Measurements from ENCODE around the gene CDH3. TPM values are rescaled to one million over a fixed set of nuclear protein-coding genes. Genes with fewer than 3 reads are reported as not detected.

Gene CDH3
- total RNA-seq, 1 experiment from 2014 or later, result not detected

DNA sequence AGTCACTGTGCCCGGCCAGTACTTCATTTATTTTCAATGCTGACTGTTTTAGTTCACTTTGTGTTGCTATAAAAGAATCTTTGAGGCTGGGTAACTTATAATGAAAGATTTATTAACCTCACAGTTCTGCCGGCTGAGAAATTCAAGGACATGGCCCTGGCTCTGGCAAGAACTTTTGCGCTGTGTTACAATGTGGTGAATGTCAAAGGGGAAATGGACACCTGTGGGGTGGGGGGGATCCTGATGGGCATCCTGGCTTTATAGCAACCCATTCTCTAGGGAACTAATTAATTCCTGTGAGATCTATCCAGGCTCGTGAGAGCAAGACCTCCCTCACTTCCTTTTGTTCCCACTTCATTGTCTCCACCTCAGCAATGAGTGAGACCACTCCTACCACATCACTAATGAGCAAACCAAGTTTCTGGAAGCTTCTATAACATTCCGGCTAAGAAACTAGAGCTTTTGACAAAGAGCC lies 17.1 kb upstream of the CDH3 start:
- Histone ChIP-seq H3K27ac (ENCODE audit: low read depth, low read length, poor library complexity, severe bottlenecking) (no peak overlapping the region), H3K36me3 (ENCODE audit: insufficient read depth, low read length, poor library complexity, severe bottlenecking) (no peaks in the 10 kb centered on the region), H3K9me3 (ENCODE audit: low read depth, low read length, poor library complexity, severe bottlenecking) (no peaks in the 10 kb centered on the region), H3K4me3 (ENCODE audit: low read depth, low read length, poor library complexity, severe bottlenecking) (no peak overlapping the region), H3K4me1 (ENCODE audit: insufficient read depth, low read length, poor library complexity, severe bottlenecking) (no peaks in the 10 kb centered on the region), H3K27me3 (replicated peaks; ENCODE audit: insufficient read depth, low read depth, low read length, poor library complexity) (no peaks in the 10 kb centered on the region)
- DNase-seq (ENCODE audit: low spot score), result no peak
- CTCF ChIA-PET, result no interaction called here
- POLR2A ChIA-PET (ENCODE audit: low non-redundant PET), result no interaction called here
- intact Hi-C loops (cut with micrococcal nuclease; ENCODE audit: unreplicated experiment), result no loop called here
- BruUV-seq (replicated peaks), result no TSS peak
- TF ChIP-seq EZH2 (IDR thresholded peaks at IDR 0.05; ENCODE audit: borderline replicate concordance, low read depth, low read length, poor library complexity, severe bottlenecking), result no peak
- TF ChIP-seq CTCF (conservative IDR thresholded peaks at IDR 0.05; ENCODE audit: low read depth, low read length), result no peak

DNA sequence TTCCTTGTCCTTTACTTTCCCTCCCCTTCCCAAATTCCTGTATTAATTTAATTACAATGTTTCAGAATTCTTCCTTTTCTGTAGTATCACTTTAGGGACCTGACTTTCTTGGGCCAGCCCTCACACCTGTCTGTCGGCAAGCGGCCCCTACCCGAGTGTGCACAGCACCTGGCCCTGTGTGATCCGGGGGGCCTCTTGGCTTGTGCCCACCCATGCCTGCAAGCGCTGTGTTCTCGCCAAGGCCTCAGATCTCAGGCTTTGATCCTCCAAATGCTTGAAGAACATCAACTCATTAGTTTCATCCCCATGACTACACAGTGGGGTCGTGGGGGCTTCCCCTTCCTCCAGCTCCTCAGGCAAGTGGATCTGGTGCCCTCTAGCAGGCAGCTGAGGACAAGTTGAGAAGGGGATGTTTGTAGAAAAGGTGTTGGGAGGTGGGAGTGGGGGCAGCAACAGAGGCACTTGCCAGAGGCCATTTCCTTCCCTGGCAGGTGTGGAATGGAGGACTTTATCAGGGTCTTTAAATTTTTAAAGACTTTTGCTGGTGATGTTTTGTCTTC lies 15.7 kb upstream of the CDH3 start:
- Histone ChIP-seq H3K4me1 (ENCODE audit: insufficient read depth, low read length, poor library complexity, severe bottlenecking) (no peaks in the 10 kb centered on the region), H3K36me3 (ENCODE audit: insufficient read depth, low read length, poor library complexity, severe bottlenecking) (no peaks in the 10 kb centered on the region), H3K4me3 (ENCODE audit: low read depth, low read length, poor library complexity, severe bottlenecking) (no peak overlapping the region), H3K27me3 (replicated peaks; ENCODE audit: insufficient read depth, low read depth, low read length, poor library complexity) (no peaks in the 10 kb centered on the region), H3K27ac (ENCODE audit: low read depth, low read length, poor library complexity, severe bottlenecking) (no peak overlapping the region), H3K9me3 (ENCODE audit: low read depth, low read length, poor library complexity, severe bottlenecking) (no peaks in the 10 kb centered on the region)
- BruUV-seq (replicated peaks), result no TSS peak
- TF ChIP-seq EZH2 (IDR thresholded peaks at IDR 0.05; ENCODE audit: borderline replicate concordance, low read depth, low read length, poor library complexity, severe bottlenecking), result no peak
- TF ChIP-seq CTCF (conservative IDR thresholded peaks at IDR 0.05; ENCODE audit: low read depth, low read length), result no peak
- POLR2A ChIA-PET (ENCODE audit: low non-redundant PET), result no interaction called here
- intact Hi-C loops (cut with micrococcal nuclease; ENCODE audit: unreplicated experiment), result no loop called here
- CTCF ChIA-PET, result interaction anchor here (0.7 kb wide), 1 partner anchor 39 kb away, joined by 4 read pairs; no protein-coding TSS in a partner anchor
- DNase-seq (ENCODE audit: low spot score), result no peak

DNA sequence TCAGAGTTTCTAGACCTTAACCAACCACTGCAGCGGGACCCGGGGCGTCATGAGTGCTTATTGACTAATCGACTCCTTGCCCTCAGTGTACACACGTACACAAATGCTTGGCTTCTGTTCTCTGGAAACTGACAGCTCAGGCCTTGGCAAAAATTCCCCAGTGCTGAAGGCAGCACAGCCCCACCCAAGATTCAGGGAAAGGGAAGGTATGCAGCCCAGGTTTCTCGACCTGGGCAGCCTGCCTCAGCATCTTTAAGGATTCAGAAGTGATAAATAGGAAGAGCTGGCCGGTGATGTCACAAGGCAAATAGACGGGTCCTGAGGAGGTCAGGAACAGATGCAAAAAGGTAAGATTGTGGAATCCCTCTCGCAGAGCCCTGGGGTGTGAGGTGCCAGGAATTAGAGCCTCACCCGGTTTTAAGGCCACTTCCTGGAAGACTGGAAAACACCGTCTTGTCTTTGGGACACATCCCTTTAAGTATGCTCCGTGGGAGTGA lies 9.0 kb upstream of the CDH3 start:
- DNase-seq (ENCODE audit: low spot score), result no peak
- H3K9me3 ChIP-seq (ENCODE audit: low read depth, low read length, poor library complexity, severe bottlenecking), result no peaks in the 10 kb centered on the region
- CTCF ChIA-PET, result no interaction called here
- POLR2A ChIA-PET (ENCODE audit: low non-redundant PET), result no interaction called here
- H3K4me3 ChIP-seq (ENCODE audit: low read depth, low read length, poor library complexity, severe bottlenecking), result no peak overlapping the region
- TF ChIP-seq CTCF (conservative IDR thresholded peaks at IDR 0.05; ENCODE audit: low read depth, low read length), result no peak
- no peak for TF ChIP-seq EZH2 (IDR thresholded peaks at IDR 0.05; ENCODE audit: borderline replicate concordance, low read depth, low read length, poor library complexity, severe bottlenecking)
- no TSS peak for BruUV-seq (replicated peaks)
- H3K36me3 ChIP-seq (ENCODE audit: insufficient read depth, low read length, poor library complexity, severe bottlenecking), result no peaks in the 10 kb centered on the region
- no peaks in the 10 kb centered on the region for H3K4me1 ChIP-seq (ENCODE audit: insufficient read depth, low read length, poor library complexity, severe bottlenecking)
- intact Hi-C loops (cut with micrococcal nuclease; ENCODE audit: unreplicated experiment), result no loop called here
- H3K27ac ChIP-seq (ENCODE audit: low read depth, low read length, poor library complexity, severe bottlenecking), result no peak overlapping the region
- H3K27me3 ChIP-seq (replicated peaks; ENCODE audit: insufficient read depth, low read depth, low read length, poor library complexity), result no peaks in the 10 kb centered on the region
